SU-DHL-6 (cell line): ENCODE measurements around the gene C1QTNF5.

ENCODE experiments used
- H2AFZ ChIP-seq: fragments of 200-600 bp; sonication (generic); 2 replicates; pipeline ENCODE4 v1.6.1; 2014; ENCODE audit warnings: low read depth, mild to moderate bottlenecking, moderate library complexity, mixed read lengths, antibody characterized with exemption, low read length; ENCODE audit not compliant: severe bottlenecking
- H3F3A ChIP-seq: fragments of 200-600 bp; shearing (Covaris generic); 2 replicates; pipeline ENCODE4 v1.6.0; 2016; ENCODE audit warnings: antibody characterized with exemption, mild to moderate bottlenecking; ENCODE audit not compliant: insufficient read depth
- H3K27ac ChIP-seq: fragments of 200-600 bp; sonication (generic); 2 replicates; pipeline ENCODE4 v1.5.1; 2016; ENCODE audit warnings: low read depth, mild to moderate bottlenecking, low read length, moderate library complexity, mixed read lengths
- H3K27me3 ChIP-seq: fragments of 200-600 bp; sonication (generic), shearing (Covaris generic); 2 replicates; pipeline ENCODE4 v1.6.0; 2014; ENCODE audit warnings: mild to moderate bottlenecking, low read length
- H3K36me3 ChIP-seq: fragments of 200-600 bp; sonication (generic); 2 replicates; pipeline ENCODE4 v1.6.1; 2014; ENCODE audit warnings: mild to moderate bottlenecking, low read length, mixed read lengths
- H3K4me2 ChIP-seq: fragments of 300-600, 200-600 bp; shearing (Covaris generic), sonication (generic); 2 replicates; pipeline ENCODE4 v1.6.0; 2014; ENCODE audit warnings: low read length, low read depth, mild to moderate bottlenecking; ENCODE audit not compliant: poor library complexity, severe bottlenecking
- H3K4me3 ChIP-seq: fragments of 200-600 bp; sonication (generic); 2 replicates; pipeline ENCODE4 v1.5.1; 2014; ENCODE audit warnings: antibody characterized with exemption, low read length, mild to moderate bottlenecking, mixed read lengths; ENCODE audit not compliant: insufficient read depth, poor library complexity, severe bottlenecking
- H3K79me2 ChIP-seq: fragments of 200-600 bp; sonication (generic); 2 replicates; pipeline ENCODE4 v1.6.1; 2014; ENCODE audit warnings: mild to moderate bottlenecking, low read length, moderate library complexity; ENCODE audit not compliant: insufficient read depth
- H3K9ac ChIP-seq: fragments of 200-600 bp; sonication (generic); 2 replicates; pipeline ENCODE4 v1.7.0; 2014; ENCODE audit warnings: mild to moderate bottlenecking, low read length
- H3K9me2 ChIP-seq: fragments of 200-600 bp; sonication (generic); replicated peaks from 2 replicates; pipeline ENCODE4 v1.6.1; 2014; ENCODE audit warnings: low read length; ENCODE audit not compliant: insufficient read depth
- H3K9me3 ChIP-seq: fragments of 200-600 bp; sonication (generic); 2 replicates; pipeline ENCODE4 v1.6.1; 2014; ENCODE audit warnings: low read length, mixed read lengths; ENCODE audit not compliant: insufficient read depth
- H4K20me1 ChIP-seq: fragments of 200-600 bp; sonication (generic); 2 replicates; pipeline ENCODE4 v1.6.1; 2014; ENCODE audit warnings: low read depth, mild to moderate bottlenecking, antibody characterized with exemption, low read length, moderate library complexity, mixed read lengths
- EZH2phosphoT487 ChIP-seq: fragments of 200-600 bp; sonication (generic), shearing (Covaris generic); conservative IDR thresholded peaks from 2 replicates; pipeline ENCODE4 v1.6.1; 2018; ENCODE audit warnings: mild to moderate bottlenecking, antibody characterized with exemption, low read length, moderate library complexity, mixed read lengths
- TF ChIP-seq, protein P1 (sequence below): fragments of 200-600 bp; sonication (generic); IDR thresholded peaks from one replicate; pipeline ENCODE4 v1.5.1; 2017; ENCODE audit warnings: antibody characterized with exemption, mild to moderate bottlenecking, low read length, moderate library complexity; ENCODE audit not compliant: insufficient read depth, poor library complexity, severe bottlenecking

The C1QTNF5 gene

GRCh38 chr11:119350302-119350701 lies 9.6 kb upstream of the C1QTNF5 start:
- Histone ChIP-seq H3K9me2 (no peaks in the 10 kb centered on the region), H4K20me1 (no peaks in the 10 kb centered on the region), H3F3A (no peaks in the 10 kb centered on the region), H3K27ac (no peak overlapping the region), H3K4me3 (no peak overlapping the region), H3K27me3 (no peaks in the 10 kb centered on the region), H3K9ac (no peak overlapping the region), H3K9me3 (no peaks in the 10 kb centered on the region), H3K79me2 (no peaks in the 10 kb centered on the region), H3K36me3 (no peaks in the 10 kb centered on the region), H3K4me2 (no peak overlapping the region), H2AFZ (no peak overlapping the region)
- TF ChIP-seq, protein P1, sequence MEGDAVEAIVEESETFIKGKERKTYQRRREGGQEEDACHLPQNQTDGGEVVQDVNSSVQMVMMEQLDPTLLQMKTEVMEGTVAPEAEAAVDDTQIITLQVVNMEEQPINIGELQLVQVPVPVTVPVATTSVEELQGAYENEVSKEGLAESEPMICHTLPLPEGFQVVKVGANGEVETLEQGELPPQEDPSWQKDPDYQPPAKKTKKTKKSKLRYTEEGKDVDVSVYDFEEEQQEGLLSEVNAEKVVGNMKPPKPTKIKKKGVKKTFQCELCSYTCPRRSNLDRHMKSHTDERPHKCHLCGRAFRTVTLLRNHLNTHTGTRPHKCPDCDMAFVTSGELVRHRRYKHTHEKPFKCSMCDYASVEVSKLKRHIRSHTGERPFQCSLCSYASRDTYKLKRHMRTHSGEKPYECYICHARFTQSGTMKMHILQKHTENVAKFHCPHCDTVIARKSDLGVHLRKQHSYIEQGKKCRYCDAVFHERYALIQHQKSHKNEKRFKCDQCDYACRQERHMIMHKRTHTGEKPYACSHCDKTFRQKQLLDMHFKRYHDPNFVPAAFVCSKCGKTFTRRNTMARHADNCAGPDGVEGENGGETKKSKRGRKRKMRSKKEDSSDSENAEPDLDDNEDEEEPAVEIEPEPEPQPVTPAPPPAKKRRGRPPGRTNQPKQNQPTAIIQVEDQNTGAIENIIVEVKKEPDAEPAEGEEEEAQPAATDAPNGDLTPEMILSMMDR, result no peak
- TF ChIP-seq EZH2phosphoT487, result no peak

- no peak overlapping the region for H3K27ac ChIP-seq
- H3K4me2 ChIP-seq, result no peak overlapping the region
- no peaks in the 10 kb centered on the region for H3F3A ChIP-seq
- H3K9ac ChIP-seq, result no peak overlapping the region
- TF ChIP-seq EZH2phosphoT487, result no peak
- TF ChIP-seq, protein P1, result no peak
- H3K27me3 ChIP-seq, result no peaks in the 10 kb centered on the region
- no peak overlapping the region for H2AFZ ChIP-seq
- no peaks in the 10 kb centered on the region for H3K9me2 ChIP-seq
- H4K20me1 ChIP-seq, result no peaks in the 10 kb centered on the region
- no peaks in the 10 kb centered on the region for H3K79me2 ChIP-seq
- H3K9me3 ChIP-seq, result no peaks in the 10 kb centered on the region
- no peak overlapping the region for H3K4me3 ChIP-seq
- H3K36me3 ChIP-seq, result no peaks in the 10 kb centered on the region
These were observed 7.4 kb upstream of the C1QTNF5 start for GRCh38 chr11:119347940-119348605.

DNA sequence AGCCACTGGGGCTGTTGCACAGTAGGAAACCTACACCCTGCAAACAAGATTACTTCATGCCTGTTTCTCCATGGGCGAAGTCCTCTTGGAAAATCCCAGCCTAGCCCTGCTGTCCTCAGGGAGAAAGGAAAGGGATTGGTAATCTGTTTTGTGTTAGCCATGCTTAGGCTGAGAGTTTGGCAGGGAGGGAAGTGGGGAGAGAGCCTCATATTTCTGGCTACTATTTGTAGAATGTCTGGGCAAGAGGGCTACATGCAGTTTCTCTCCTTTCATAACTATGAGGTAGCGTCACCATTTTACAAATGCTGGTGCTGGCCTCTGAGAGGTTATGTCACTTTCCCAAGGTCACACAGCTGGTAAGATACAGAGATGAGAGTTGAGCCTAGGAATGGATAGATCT lies 6.6 kb upstream of the C1QTNF5 start:
- Histone ChIP-seq H3K36me3 (no peaks in the 10 kb centered on the region), H3K9me3 (no peaks in the 10 kb centered on the region), H3K27me3 (no peaks in the 10 kb centered on the region), H3K9me2 (no peaks in the 10 kb centered on the region), H3F3A (no peaks in the 10 kb centered on the region), H2AFZ (no peak overlapping the region), H3K4me2 (no peak overlapping the region), H3K9ac (no peak overlapping the region), H3K4me3 (no peak overlapping the region), H3K27ac (no peak overlapping the region), H4K20me1 (no peaks in the 10 kb centered on the region), H3K79me2 (no peaks in the 10 kb centered on the region)
- no peak for TF ChIP-seq EZH2phosphoT487
- TF ChIP-seq, protein P1, result no peak
